PC-3 (cell line): ENCODE results near the gene ENDOG.

Source experiments
- EZH2phosphoT487 ChIP-seq: fragments of 300-600 bp; sonication (generic); IDR thresholded peaks from 2 replicates; pipeline ENCODE4 v1.6.1; 2018; ENCODE audit warnings: mild to moderate bottlenecking, antibody characterized with exemption, low read length, borderline replicate concordance
- TF ChIP-seq, protein P1 (sequence below): fragments of 300-600 bp; sonication (generic); conservative IDR thresholded peaks from 2 replicates; pipeline ENCODE4 v1.5.1; 2017; ENCODE audit warnings: antibody characterized with exemption, low read depth, mild to moderate bottlenecking, low read length

DNA sequence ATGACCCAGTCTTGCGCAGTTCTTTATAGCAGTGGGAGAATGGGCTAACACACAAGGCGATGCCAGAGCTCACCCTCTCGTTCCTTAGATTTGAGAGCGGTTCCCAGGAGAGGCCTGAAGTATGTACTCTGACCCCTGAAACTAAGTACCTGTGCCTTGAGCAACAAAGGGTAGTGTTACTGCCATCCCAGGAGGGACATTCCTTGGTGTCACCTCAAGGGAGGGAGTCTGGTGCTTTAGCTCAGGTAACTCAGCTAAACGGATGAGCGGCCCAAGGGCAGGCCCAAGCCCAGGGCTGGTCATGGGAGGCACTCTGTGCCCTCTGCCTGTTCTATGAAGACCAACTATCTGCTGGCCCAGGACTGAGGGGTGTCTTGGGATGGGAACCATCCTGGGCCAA, 43.2 kb downstream of the ENDOG start:
- TF ChIP-seq, protein P1, sequence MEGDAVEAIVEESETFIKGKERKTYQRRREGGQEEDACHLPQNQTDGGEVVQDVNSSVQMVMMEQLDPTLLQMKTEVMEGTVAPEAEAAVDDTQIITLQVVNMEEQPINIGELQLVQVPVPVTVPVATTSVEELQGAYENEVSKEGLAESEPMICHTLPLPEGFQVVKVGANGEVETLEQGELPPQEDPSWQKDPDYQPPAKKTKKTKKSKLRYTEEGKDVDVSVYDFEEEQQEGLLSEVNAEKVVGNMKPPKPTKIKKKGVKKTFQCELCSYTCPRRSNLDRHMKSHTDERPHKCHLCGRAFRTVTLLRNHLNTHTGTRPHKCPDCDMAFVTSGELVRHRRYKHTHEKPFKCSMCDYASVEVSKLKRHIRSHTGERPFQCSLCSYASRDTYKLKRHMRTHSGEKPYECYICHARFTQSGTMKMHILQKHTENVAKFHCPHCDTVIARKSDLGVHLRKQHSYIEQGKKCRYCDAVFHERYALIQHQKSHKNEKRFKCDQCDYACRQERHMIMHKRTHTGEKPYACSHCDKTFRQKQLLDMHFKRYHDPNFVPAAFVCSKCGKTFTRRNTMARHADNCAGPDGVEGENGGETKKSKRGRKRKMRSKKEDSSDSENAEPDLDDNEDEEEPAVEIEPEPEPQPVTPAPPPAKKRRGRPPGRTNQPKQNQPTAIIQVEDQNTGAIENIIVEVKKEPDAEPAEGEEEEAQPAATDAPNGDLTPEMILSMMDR: no peak
- no peak for TF ChIP-seq EZH2phosphoT487
